ENCODE measurements around the gene THOP1.
A peak's percentile ranks its signal among the peaks of the same experiment; 100 is the strongest.

THOP1 gene

DNA sequence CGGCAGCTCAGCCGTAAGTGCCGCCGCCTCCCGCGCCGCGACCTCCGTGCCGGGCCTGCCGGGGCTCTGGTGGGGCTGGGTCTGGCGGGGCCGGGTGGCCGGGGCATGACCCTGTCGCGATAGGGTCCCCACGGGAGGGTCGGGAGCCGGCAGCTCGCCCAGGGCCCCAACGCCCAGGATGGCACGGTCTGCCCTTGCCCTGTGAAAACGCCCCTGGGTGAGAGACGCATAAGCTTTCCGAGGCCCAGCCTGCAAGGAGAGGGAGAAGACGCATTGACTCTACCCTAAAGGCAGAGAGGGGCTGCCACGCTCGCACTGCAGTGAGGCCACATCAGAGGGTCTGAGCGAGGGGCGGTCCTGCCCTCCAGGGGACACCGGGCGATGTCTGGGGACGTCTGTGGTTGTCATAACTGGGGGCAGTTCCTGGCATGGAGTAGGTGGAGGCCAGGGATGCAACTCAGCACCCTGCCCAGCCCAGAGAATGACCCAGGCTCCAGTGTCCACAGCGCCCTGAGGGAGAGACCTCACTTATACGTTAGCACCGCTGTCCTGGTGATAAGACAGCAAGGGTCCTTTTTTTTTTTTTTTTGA, 34.9 kb downstream of the THOP1 start:
- Histone ChIP-seq H3K9ac (ENCODE audit: low read depth, low read length) (peak overlapping the region; percentile 66), H3K36me3 (ENCODE audit: insufficient read depth, low read length) (no peaks in the 10 kb centered on the region), H3K9me3 (ENCODE audit: control insufficient read depth, insufficient read depth, low read length) (no peaks in the 10 kb centered on the region), H3K4me1 (ENCODE audit: insufficient read depth, low read length) (no peaks in the 10 kb centered on the region)

DNA sequence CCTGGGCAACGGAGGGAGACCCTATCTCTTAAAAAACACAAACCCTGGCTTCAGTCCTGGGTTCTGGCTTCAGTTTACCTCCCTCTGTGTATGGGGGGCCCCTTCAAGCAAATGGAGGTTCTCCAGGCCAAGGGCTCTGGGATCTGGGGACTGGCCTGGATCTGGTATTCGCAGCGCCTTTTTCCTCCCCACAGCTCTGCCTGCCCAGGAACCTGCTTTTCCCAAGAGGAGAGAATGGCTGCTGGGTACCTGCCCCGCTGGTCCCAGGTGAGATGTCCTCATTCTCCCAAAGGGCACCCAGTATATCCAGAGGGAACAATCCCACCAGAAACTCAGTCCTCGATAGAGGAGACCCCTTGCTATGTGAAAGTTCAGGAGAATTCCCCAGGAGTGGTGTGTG, 37.5 kb downstream of the THOP1 start:
- Histone ChIP-seq H3K9me3 (ENCODE audit: control insufficient read depth, insufficient read depth, low read length) (no peaks in the 10 kb centered on the region), H3K36me3 (ENCODE audit: insufficient read depth, low read length) (no peaks in the 10 kb centered on the region; the same call in 1 of the 2 replicates), H3K4me1 (ENCODE audit: insufficient read depth, low read length) (no peaks in the 10 kb centered on the region), H3K9ac (ENCODE audit: low read depth, low read length) (no peak overlapping the region)

DNA sequence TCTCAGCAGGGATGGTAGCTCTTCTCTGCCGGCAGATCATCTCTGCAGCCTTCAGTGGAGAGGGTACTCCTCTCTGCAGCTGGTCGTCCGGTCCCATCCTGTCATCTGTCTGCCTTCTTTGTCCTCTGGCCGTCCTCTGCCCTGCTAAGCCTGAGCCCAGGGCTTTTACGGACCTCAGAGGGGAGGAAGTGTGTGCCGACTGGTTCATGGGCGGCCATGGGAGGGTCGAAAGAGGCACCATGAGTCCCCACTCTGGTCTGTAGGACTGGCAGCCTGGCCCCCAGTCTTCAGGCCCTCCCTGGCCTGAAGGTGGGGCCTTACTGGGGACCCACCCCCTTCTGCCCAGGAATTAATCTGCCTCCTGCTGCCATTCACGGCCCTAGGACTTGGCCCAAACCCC, 38.3 kb downstream of the THOP1 start:
- H3K9me3 ChIP-seq (ENCODE audit: control insufficient read depth, insufficient read depth, low read length) = no peaks in the 10 kb centered on the region
- H3K4me1 ChIP-seq (ENCODE audit: insufficient read depth, low read length) = no peaks in the 10 kb centered on the region
- H3K36me3 ChIP-seq (ENCODE audit: insufficient read depth, low read length) = no peaks in the 10 kb centered on the region; the same call in 1 of the 2 replicates
- no peak overlapping the region for H3K9ac ChIP-seq (ENCODE audit: low read depth, low read length)

DNA sequence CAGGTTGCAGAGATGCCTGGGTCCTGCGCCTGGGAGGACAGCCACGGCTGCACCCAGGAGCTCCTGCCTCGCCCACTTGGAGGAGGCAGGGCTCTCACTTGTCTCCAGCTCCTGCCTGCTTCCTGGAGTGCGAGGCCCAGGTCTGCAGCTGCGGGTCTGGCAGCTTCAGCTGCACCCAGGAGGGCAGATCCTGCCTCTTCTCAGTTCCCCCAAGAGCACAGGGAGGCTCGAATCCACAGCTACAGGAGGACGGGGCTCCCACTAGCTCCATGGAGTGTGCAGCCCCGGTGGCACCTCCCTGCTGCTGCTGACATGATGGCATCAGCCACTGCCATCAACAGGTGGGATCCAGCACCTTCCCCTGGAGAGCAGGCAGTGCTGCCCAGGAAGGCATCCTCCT, 38.8 kb downstream of the THOP1 start:
- Histone ChIP-seq H3K36me3 (ENCODE audit: insufficient read depth, low read length) (no peaks in the 10 kb centered on the region; the same call in 1 of the 2 replicates), H3K4me1 (ENCODE audit: insufficient read depth, low read length) (no peaks in the 10 kb centered on the region), H3K9ac (ENCODE audit: low read depth, low read length) (no peak overlapping the region), H3K9me3 (ENCODE audit: control insufficient read depth, insufficient read depth, low read length) (no peaks in the 10 kb centered on the region)

DNA sequence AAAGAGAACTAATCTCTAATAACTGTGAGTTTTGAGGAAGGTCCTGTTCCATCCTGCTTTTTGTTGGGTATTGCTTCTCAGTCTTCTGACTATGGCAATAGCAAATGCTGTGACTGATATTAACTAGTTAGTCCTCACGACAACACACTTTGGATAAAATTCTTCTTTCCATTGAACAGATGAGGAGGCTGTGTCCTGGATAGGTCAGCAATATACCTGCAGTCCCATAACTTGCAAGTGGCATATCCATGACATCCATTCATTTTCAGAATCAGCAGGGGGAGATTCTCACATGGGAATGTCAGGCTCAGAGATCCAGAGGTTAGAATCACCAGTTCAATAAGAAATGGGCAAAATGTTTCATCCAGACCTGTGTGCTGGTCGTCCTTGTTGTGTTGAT, 41.7 kb downstream of the THOP1 start:
- Histone ChIP-seq H3K9ac (ENCODE audit: low read depth, low read length) (no peak overlapping the region), H3K4me1 (ENCODE audit: insufficient read depth, low read length) (no peaks in the 10 kb centered on the region), H3K9me3 (ENCODE audit: control insufficient read depth, insufficient read depth, low read length) (peaks cover 8% of the 10 kb centered on the region; the same call in 1 of the 2 replicates), H3K36me3 (ENCODE audit: insufficient read depth, low read length) (no peaks in the 10 kb centered on the region; the same call in 1 of the 2 replicates)

DNA sequence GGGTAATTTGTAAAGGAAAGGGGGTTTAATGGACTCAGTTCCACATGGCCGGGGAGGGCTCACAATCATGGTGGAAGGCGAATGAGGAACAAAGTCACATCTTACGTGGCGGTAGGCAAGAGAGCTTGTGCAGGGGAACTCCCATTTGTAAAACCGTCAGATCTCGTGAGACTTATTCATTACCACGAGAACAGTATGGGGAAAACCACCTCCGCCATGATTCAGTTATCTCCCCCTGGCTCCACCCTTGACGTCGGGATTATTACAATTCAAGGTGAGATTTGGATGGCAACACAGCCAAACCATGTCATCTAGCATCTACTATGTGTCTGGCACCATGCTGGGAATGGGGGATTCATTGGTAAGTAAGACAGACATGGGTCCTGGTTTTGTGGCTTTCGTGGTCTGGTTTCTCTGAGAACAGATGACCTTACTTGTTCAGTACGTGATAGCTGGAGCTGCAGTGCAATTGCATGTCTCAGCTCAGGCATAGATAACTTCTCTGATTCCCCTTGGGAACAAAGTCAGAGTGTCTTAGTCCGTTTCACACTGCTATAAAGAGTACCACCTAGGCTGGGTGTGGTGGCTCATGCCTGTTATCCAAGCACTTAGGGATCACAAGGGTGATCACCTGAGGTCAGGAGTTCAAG, 42.7 kb downstream of the THOP1 start:
- peaks cover 16% of the 10 kb centered on the region for H3K9me3 ChIP-seq (ENCODE audit: control insufficient read depth, insufficient read depth, low read length)
- H3K4me1 ChIP-seq (ENCODE audit: insufficient read depth, low read length) = no peaks in the 10 kb centered on the region
- H3K9ac ChIP-seq (ENCODE audit: low read depth, low read length) = no peak overlapping the region
- no peaks in the 10 kb centered on the region; the same call in 1 of the 2 replicates for H3K36me3 ChIP-seq (ENCODE audit: insufficient read depth, low read length)

DNA sequence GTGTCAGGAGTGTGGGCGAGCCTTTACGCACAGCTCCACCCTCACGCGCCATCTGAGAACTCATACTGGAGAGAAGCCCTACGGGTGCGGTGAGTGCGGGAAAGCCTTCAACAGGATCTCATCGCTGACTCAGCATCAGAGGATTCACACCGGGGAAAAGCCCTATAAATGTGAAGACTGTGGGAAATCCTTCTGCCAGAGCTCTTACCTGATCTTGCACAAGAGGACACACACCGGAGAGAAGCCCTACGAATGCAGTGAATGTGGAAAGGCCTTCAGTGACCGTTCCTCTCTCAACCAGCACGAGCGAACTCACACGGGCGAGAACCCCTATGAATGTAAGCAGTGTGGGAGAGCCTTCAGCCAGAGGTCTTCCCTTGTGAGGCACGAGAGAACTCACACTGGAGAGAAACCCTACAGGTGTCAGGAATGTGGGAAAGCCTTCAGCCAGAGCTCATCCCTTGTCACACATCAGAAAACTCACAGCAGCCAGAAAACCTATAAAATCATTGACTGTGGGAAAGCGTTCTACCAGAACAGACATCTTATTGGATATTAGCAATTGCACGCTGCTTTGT, 49.1 kb downstream of the THOP1 start:
- peaks cover 3% of the 10 kb centered on the region; the same call in 1 of the 2 replicates for H3K36me3 ChIP-seq (ENCODE audit: insufficient read depth, low read length)
- H3K4me1 ChIP-seq (ENCODE audit: insufficient read depth, low read length) = no peaks in the 10 kb centered on the region
- H3K9me3 ChIP-seq (ENCODE audit: control insufficient read depth, insufficient read depth, low read length) = peaks cover 38% of the 10 kb centered on the region
- H3K9ac ChIP-seq (ENCODE audit: low read depth, low read length) = no peak overlapping the region

DNA sequence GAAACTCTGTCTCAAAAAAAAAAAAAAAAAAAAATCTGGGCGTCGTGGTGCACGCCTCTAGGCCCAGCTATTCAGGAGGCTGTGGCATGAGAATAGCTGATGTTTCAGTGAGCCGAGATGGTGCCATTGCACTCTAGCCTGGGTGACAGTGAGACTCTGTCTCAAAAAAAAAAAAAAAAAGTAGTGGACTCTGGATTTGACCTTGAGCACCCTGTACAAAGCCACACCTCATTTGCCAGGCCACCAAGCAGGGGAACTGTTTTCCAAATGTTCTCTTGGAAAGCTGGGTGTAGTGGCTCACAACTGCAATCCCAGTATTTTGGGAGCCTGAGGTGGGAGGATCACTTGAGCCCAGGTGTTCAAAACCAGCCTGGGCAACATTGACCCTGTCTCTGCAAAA, 52.1 kb downstream of the THOP1 start:
- Histone ChIP-seq H3K4me1 (ENCODE audit: insufficient read depth, low read length) (no peaks in the 10 kb centered on the region), H3K9me3 (ENCODE audit: control insufficient read depth, insufficient read depth, low read length) (peaks cover 28% of the 10 kb centered on the region), H3K36me3 (ENCODE audit: insufficient read depth, low read length) (peaks cover 3% of the 10 kb centered on the region; the same call in 1 of the 2 replicates), H3K9ac (ENCODE audit: low read depth, low read length) (no peak overlapping the region)

DNA sequence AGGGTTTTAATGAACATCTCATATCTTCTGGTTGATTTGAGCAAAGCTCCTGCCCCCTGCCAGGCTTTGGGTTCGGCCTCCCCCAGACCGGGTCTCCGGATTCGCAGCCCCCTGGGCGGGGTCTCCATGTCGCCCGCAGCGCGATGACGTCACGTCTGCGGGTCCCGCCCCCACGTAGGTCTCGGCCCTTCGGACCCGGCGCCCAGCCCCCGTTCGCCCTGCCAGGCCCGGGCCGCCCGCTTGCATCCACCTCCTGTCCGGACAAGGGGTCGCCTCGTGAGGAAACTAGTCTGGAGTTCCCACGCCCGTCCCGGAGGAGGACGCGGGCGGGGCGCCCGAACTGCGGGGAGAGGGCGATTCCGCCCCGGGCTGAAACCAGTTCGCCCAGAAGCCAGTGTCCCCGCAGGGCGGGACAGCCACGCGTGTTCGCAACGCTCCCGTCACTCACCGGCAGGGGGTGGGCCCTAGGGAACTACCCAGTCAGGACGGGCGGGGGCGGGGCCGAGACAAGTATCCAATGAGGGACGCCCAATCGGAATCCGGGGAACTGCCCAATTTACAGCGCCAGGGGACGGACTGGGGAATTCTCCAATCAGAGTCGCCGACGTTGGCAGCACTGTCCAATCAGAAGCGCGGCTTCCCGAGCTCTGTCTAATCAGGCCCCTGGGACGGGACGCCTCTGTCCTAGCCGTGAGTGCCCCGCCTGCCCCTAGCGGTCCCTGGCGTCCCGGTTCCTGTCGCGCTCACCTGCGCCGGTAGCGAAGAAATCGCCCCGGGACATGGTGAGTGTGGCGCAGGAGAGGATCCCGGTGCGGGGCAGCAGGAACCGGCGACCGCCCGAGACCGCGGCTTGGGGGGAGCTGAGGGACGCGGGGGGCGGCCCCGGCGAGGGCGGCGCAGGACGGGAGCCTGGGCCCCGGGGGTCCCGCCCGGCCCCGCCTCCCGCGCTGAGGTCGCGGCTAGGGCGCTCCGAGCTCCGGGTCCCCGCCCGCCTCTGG, 55.8 kb downstream of the THOP1 start, which contains the start of gene ZNF555:
Gene ZNF555, plus strand, starts transcription at position 682 of the 998 bp plus-strand sequence. Its CDS starts 98 bp downstream, at position 780.
- Histone ChIP-seq H3K4me1 (ENCODE audit: insufficient read depth, low read length) (no peaks in the 10 kb centered on the region), H3K36me3 (ENCODE audit: insufficient read depth, low read length) (no peaks in the 10 kb centered on the region), H3K9me3 (ENCODE audit: control insufficient read depth, insufficient read depth, low read length) (peaks cover 4% of the 10 kb centered on the region; the same call in 1 of the 2 replicates), H3K9ac (ENCODE audit: low read depth, low read length) (peak within 1 kb of the TSS; percentile 75)

DNA sequence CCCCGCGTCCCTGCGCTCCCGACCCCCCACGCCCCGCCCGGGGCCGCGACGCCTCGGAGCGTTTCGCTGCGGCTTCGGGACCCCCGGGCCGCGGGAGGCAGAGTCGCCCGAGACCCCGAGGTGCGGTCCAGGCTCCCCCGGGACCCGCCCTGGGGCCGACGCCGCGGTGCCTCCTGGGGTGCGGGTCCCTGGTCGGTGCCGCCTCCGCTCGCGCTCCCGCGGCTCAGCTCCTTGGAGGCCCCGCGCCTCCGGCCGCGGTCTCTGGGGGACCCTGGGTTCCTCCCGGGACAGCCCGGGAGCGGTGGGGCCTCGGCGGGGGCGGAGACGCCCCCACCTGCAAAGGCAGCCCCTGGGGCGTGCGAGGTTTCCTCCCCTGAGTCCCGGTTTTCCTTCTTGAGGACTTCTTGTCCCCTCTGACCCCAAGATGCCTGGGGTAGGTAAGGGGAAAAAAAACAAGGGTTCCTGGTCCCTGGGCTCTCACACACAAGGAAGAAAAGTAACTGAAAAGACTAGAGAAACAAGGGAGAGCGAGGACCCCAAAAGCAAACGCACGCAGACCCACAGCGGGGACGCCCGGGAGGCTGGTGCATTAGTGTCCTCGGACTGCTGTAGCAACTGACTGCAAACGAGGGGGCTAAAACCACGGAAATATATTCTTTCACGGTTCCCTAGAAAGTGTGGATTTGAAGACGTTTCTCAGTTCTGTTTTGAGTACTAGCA, 56.7 kb downstream of the THOP1 start:
- no peaks in the 10 kb centered on the region for H3K4me1 ChIP-seq (ENCODE audit: insufficient read depth, low read length)
- H3K9ac ChIP-seq (ENCODE audit: low read depth, low read length) = peak overlapping the region; percentile 75
- H3K9me3 ChIP-seq (ENCODE audit: control insufficient read depth, insufficient read depth, low read length) = no peaks in the 10 kb centered on the region
- 0 out of 2 replicates have a peak, but pooled peaks cover 2% of the 10 kb centered on the region for H3K36me3 ChIP-seq (ENCODE audit: insufficient read depth, low read length)

DNA sequence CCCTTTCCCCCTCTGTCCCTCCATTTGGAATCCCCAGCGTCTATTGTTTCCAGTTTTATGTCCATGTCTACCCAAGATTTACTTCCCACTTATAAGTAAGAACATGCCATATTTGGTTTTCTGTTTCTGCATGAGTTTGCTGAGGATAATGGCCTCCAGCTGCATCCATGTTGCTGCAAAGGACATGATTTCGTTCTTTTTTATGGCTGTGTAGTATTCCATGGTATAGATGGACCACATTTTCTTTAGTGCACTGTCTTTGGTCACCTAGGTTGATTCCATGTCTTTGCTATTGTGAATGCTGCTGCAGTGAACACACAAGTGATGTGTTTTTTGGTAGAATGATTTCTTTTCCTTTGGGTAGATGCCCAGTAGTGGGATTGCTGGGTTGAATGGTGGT, 59.8 kb downstream of the THOP1 start:
- no peaks in the 10 kb centered on the region for H3K4me1 ChIP-seq (ENCODE audit: insufficient read depth, low read length)
- H3K9me3 ChIP-seq (ENCODE audit: control insufficient read depth, insufficient read depth, low read length) = peaks cover 13% of the 10 kb centered on the region; the same call in 1 of the 2 replicates
- 0 out of 2 replicates have a peak, but pooled peaks cover 2% of the 10 kb centered on the region for H3K36me3 ChIP-seq (ENCODE audit: insufficient read depth, low read length)
- no peak overlapping the region for H3K9ac ChIP-seq (ENCODE audit: low read depth, low read length)

DNA sequence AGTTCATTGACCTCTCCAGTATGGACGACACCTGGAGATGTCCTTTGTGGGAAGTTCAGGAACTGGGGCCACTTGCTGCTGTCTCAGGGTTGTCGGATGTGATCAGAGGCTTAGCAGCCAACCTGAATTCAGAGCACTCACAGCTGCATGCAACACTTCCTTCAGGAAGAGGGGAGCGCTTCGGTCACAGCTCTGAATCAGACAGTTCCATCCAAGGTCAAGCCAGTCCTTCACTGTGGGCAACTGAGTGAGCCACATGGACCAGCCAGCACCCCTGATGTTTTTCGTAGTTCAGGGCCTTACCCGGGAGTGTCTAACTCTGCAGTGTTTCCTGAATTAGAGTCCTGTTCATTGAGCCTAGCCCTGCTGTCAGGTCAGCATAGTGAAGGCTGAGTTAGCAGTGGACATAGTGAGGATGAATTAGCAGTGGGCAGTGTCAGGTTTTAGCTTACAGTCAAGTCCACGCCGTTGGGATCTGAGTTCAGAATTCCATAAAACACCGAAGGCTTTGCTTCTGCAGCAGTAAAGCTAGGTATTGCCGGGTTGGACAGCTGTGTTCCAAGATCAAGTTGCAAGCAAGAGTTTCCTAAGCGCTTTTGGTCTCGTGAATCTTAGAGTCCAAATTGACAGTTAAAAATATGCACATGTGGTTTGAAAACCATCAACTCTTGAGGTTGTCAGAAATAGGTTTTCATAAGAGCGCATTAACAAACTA, 61.0 kb downstream of the THOP1 start:
- Histone ChIP-seq H3K36me3 (ENCODE audit: insufficient read depth, low read length) (peaks cover 4% of the 10 kb centered on the region; the same call in 1 of the 2 replicates), H3K4me1 (ENCODE audit: insufficient read depth, low read length) (no peaks in the 10 kb centered on the region), H3K9me3 (ENCODE audit: control insufficient read depth, insufficient read depth, low read length) (peaks cover 17% of the 10 kb centered on the region; the same call in 1 of the 2 replicates), H3K9ac (ENCODE audit: low read depth, low read length) (no peak overlapping the region)

DNA sequence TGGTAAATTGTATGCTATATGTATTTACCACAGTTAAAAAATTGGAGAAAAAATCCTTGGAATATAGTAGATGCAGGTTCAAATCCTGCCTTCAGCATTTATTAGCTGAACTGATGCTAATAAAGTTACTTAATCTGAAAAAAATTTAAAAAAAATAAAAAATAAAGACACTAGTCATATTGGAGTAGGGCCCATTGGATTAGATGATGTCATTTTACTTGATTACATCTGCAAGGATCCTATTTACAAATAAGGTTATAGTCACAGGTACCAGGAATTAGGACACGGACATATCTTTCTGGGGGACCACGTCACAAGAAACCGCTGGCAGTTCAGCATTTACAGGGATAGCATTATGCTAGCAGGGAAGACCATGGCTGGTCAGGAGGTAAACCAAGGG, 62.2 kb downstream of the THOP1 start:
- Histone ChIP-seq H3K36me3 (ENCODE audit: insufficient read depth, low read length) (peaks cover 15% of the 10 kb centered on the region), H3K9me3 (ENCODE audit: control insufficient read depth, insufficient read depth, low read length) (peaks cover 24% of the 10 kb centered on the region), H3K4me1 (ENCODE audit: insufficient read depth, low read length) (no peaks in the 10 kb centered on the region), H3K9ac (ENCODE audit: low read depth, low read length) (no peak overlapping the region)
